ENCODE measurements around the gene NACAD.

NACAD gene

GRCh38 chr7:45082031-45082830, 6.5 kb downstream of the NACAD start:
- TF ChIP-seq, protein P1, sequence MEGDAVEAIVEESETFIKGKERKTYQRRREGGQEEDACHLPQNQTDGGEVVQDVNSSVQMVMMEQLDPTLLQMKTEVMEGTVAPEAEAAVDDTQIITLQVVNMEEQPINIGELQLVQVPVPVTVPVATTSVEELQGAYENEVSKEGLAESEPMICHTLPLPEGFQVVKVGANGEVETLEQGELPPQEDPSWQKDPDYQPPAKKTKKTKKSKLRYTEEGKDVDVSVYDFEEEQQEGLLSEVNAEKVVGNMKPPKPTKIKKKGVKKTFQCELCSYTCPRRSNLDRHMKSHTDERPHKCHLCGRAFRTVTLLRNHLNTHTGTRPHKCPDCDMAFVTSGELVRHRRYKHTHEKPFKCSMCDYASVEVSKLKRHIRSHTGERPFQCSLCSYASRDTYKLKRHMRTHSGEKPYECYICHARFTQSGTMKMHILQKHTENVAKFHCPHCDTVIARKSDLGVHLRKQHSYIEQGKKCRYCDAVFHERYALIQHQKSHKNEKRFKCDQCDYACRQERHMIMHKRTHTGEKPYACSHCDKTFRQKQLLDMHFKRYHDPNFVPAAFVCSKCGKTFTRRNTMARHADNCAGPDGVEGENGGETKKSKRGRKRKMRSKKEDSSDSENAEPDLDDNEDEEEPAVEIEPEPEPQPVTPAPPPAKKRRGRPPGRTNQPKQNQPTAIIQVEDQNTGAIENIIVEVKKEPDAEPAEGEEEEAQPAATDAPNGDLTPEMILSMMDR (conservative IDR thresholded peaks at IDR 0.05), result no peak
- no peak for TF ChIP-seq ZFX (IDR thresholded peaks at IDR 0.05)
- no peak overlapping the region for H3K27ac ChIP-seq

- H3K27ac ChIP-seq, result no peak overlapping the region
- TF ChIP-seq ZFX (IDR thresholded peaks at IDR 0.05), result no peak
- TF ChIP-seq, protein P1 (conservative IDR thresholded peaks at IDR 0.05), result no peak
Measured at GRCh38 chr7:45081670-45081974, 7.1 kb downstream of the NACAD start.

- TF ChIP-seq, protein P1 (conservative IDR thresholded peaks at IDR 0.05), result no peak
- TF ChIP-seq ZFX (IDR thresholded peaks at IDR 0.05), result no peak
- no peak overlapping the region for H3K27ac ChIP-seq
Measured at GRCh38 chr7:45080958-45081669, 7.7 kb downstream of the NACAD start.

GRCh38 chr7:45080265-45080957, 8.4 kb downstream of the NACAD start:
- no peak overlapping the region for H3K27ac ChIP-seq
- TF ChIP-seq ZFX (IDR thresholded peaks at IDR 0.05), result no peak
- TF ChIP-seq, protein P1 (conservative IDR thresholded peaks at IDR 0.05), result no peak

DNA sequence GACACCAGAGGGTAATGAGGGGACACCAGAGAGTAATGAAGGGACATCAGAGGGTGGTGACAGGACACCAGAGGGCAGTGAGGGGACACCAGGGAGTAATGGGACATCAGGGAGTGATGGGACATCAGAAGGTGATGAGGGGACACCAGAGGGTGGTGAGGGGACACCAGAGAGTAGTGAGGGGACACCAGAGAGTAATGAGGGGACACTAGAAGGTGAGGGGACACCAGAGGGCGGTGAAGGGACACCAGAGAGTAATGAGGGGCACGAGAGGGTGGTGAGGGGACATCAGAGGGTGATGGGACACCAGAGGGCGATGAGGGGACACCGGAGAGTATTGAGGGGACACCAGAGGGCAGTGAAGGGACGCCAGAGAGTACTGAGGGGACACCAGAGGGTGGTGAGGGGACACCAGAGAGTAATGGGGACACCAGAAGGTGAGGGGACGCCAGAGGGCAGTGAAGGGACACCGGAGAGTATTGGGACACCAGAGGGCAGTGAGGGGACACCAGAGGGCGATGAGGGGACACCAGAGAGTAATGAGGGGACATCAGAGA, 10.6 kb downstream of the NACAD start:
- no peak overlapping the region for H3K27ac ChIP-seq
- TF ChIP-seq ZFX (IDR thresholded peaks at IDR 0.05), result no peak
- TF ChIP-seq, protein P1 (conservative IDR thresholded peaks at IDR 0.05), result no peak

- no peak overlapping the region for H3K27ac ChIP-seq
- TF ChIP-seq ZFX (IDR thresholded peaks at IDR 0.05), result no peak
- TF ChIP-seq, protein P1 (conservative IDR thresholded peaks at IDR 0.05), result no peak
Measured at GRCh38 chr7:45077579-45077978, 11.2 kb downstream of the NACAD start.
